IMR-90 (cell line): ENCODE results near the gene FAH. TPM values are rescaled to one million over a fixed set of nuclear protein-coding genes. Genes with fewer than 3 reads are reported as not detected.
A peak's percentile ranks its signal among the peaks of the same experiment; 100 is the strongest.

ENCODE experiments used
- ATAC-seq: fragments of 200-7000 bp; cut with Tn5 transposase; 2 replicates; pipeline ENCODE4 v1.9.1; 2020; ENCODE audit warnings: low read depth, mild to moderate bottlenecking, moderate library complexity
- BruUV-seq: library from RNA; stranded (reverse); fragments of 400-500 nt; replicated peaks from 2 replicates; lab custom pipeline; 2021; lab: Mats Ljungman, UMichigan
- CTCF ChIA-PET: fragments of 300-600 bp; formaldehyde crosslinking; extraction: SDS; loops from one replicate; lab custom pipeline; 2021; ENCODE audit warnings: antibody characterized with exemption; lab: Yijun Ruan, JAX
- POLR2A ChIA-PET: fragments of 300-600 bp; sonication (Branson Sonifier 250); formaldehyde crosslinking; loops from one replicate; lab custom pipeline; 2022; ENCODE audit warnings: antibody characterized with exemption; ENCODE audit not compliant: unreplicated experiment; lab: Charles Lee
- DNase-seq: peaks from one replicate; pipeline ENCODE4 v3.0.0; 2013
- H2AFZ ChIP-seq: replicated peaks from 2 replicates; pipeline ENCODE3; 2013; ENCODE audit warnings: low read length, mild to moderate bottlenecking; ENCODE audit not compliant: poor library complexity
- H2AK5ac ChIP-seq: 2 replicates; pipeline ENCODE4 v1.6.1; 2013; ENCODE audit warnings: low read depth, low read length, inconsistent platforms
- H2AK9ac ChIP-seq: replicated peaks from 2 replicates; pipeline ENCODE3; 2013; ENCODE audit warnings: mild to moderate bottlenecking, low read depth, low read length, moderate library complexity; ENCODE audit not compliant: poor library complexity
- H2BK120ac ChIP-seq: 2 replicates; pipeline ENCODE4 v1.6.1; 2013; ENCODE audit warnings: low read depth, low read length, inconsistent platforms
- H2BK15ac ChIP-seq: 3 replicates; pipeline ENCODE4 v1.6.1; 2013; ENCODE audit warnings: low read depth, low read length, inconsistent platforms
- H2BK20ac ChIP-seq: 2 replicates; pipeline ENCODE4 v1.6.1; 2013; ENCODE audit warnings: low read depth, mild to moderate bottlenecking, inconsistent platforms, low read length, moderate library complexity
- H2BK5ac ChIP-seq: 2 replicates; pipeline ENCODE4 v1.6.1; 2013; ENCODE audit warnings: mild to moderate bottlenecking, low read depth, low read length, inconsistent platforms; ENCODE audit not compliant: poor library complexity, severe bottlenecking
- H3K14ac ChIP-seq: replicated peaks from 2 replicates; pipeline ENCODE4 v1.6.1; 2013; ENCODE audit warnings: low read depth, low read length, inconsistent platforms
- H3K18ac ChIP-seq: 2 replicates; pipeline ENCODE4 v1.6.1; 2013; ENCODE audit warnings: low read depth, low read length, control low read depth
- H3K23ac ChIP-seq: 2 replicates; pipeline ENCODE4 v1.6.1; 2013; ENCODE audit warnings: low read depth, low read length, inconsistent platforms
- H3K27ac ChIP-seq: 2 replicates; pipeline ENCODE4 v1.5.1; 2013; ENCODE audit warnings: mild to moderate bottlenecking, control low read depth, low read length; ENCODE audit not compliant: insufficient read depth
- H3K27me3 ChIP-seq: 2 replicates; pipeline ENCODE4 v1.6.1; 2013; ENCODE audit warnings: low read length; ENCODE audit not compliant: control insufficient read depth, insufficient read depth
- H3K36me3 ChIP-seq: 2 replicates; pipeline ENCODE4 v1.6.1; 2013; ENCODE audit warnings: low read length, mixed read lengths; ENCODE audit not compliant: control insufficient read depth, insufficient read depth
- H3K4ac ChIP-seq: 2 replicates; pipeline ENCODE4 v1.6.1; 2013; ENCODE audit warnings: low read depth, low read length, inconsistent platforms
- H3K4me1 ChIP-seq: 2 replicates; pipeline ENCODE4 v1.6.1; 2013; ENCODE audit warnings: low read length, mixed read lengths; ENCODE audit not compliant: control insufficient read depth, insufficient read depth
- H3K4me2 ChIP-seq: 2 replicates; pipeline ENCODE4 v1.6.1; 2013; ENCODE audit warnings: low read depth, mild to moderate bottlenecking, control low read depth, low read length, moderate library complexity
- H3K4me3 ChIP-seq: 2 replicates; pipeline ENCODE4 v1.5.1; 2013; ENCODE audit warnings: low read depth, mild to moderate bottlenecking, control low read depth, low read length, moderate library complexity; ENCODE audit not compliant: insufficient read depth
- H3K56ac ChIP-seq: 2 replicates; pipeline ENCODE4 v1.6.1; 2013; ENCODE audit warnings: low read length, inconsistent platforms; ENCODE audit not compliant: insufficient read depth; ENCODE audit errors: extremely low read depth
- H3K79me1 ChIP-seq, 2 experiments: 2 replicates each; pipeline ENCODE4 v1.6.1; 2013; ENCODE audit warnings: low read length in 2 of 2, inconsistent platforms in 1 of 2, low read depth in 1 of 2
- H3K9ac ChIP-seq: 2 replicates; pipeline ENCODE4 v1.6.1; 2013; ENCODE audit warnings: low read depth, low read length, control low read depth
- H3K9me1 ChIP-seq: 2 replicates; pipeline ENCODE4 v1.6.1; 2013; ENCODE audit warnings: low read length, inconsistent platforms; ENCODE audit not compliant: insufficient read depth
- H3K9me3 ChIP-seq: 2 replicates; pipeline ENCODE4 v1.6.1; 2013; ENCODE audit warnings: low read length; ENCODE audit not compliant: control insufficient read depth, insufficient read depth
- H4K20me1 ChIP-seq: 2 replicates; pipeline ENCODE4 v1.6.1; 2013; ENCODE audit warnings: low read length, inconsistent platforms; ENCODE audit not compliant: insufficient read depth
- H4K5ac ChIP-seq: 2 replicates; pipeline ENCODE4 v1.6.1; 2013; ENCODE audit warnings: mild to moderate bottlenecking, low read depth, low read length, control low read depth
- H4K8ac ChIP-seq, 2 experiments: 2 replicates each; pipeline ENCODE4 v1.6.1; 2013; ENCODE audit warnings: low read depth in 2 of 2, low read length in 2 of 2, control low read depth in 1 of 2, inconsistent platforms in 1 of 2
- H4K91ac ChIP-seq: 2 replicates; pipeline ENCODE4 v1.6.1; 2013; ENCODE audit warnings: low read depth, low read length, inconsistent platforms; ENCODE audit not compliant: insufficient read depth
- CEBPB ChIP-seq: IDR thresholded peaks from 2 replicates; pipeline ENCODE4 v1.6.1; 2012; ENCODE audit warnings: low read depth, low read length, improper control_type of control experiment
- CTCF ChIP-seq: conservative IDR thresholded peaks from 2 replicates; pipeline ENCODE4 v1.5.1; 2012; ENCODE audit warnings: mild to moderate bottlenecking, low read depth, low read length, improper control_type of control experiment
- FOS ChIP-seq: fragments of 150-350 bp; IDR thresholded peaks from 2 replicates; pipeline ENCODE4 v1.6.1; 2016; ENCODE audit warnings: low read depth, low read length
- MAFK ChIP-seq: IDR thresholded peaks from 2 replicates; pipeline ENCODE4 v1.6.1; 2012; ENCODE audit warnings: low read depth, low read length, improper control_type of control experiment
- MAZ ChIP-seq: IDR thresholded peaks from 2 replicates; pipeline ENCODE4 v1.6.1; 2012; ENCODE audit warnings: low read depth, mild to moderate bottlenecking, low read length, improper control_type of control experiment, moderate library complexity, borderline replicate concordance
- NFE2L2 ChIP-seq: fragments of 150-350 bp; IDR thresholded peaks from 2 replicates; pipeline ENCODE4 v1.6.1; 2016; ENCODE audit warnings: low read depth, mild to moderate bottlenecking, low read length
- RAD21 ChIP-seq: IDR thresholded peaks from 2 replicates; pipeline ENCODE4 v1.6.1; 2012; ENCODE audit warnings: low read length, improper control_type of control experiment
- RCOR1 ChIP-seq: IDR thresholded peaks from 2 replicates; pipeline ENCODE4 v1.6.1; 2012; ENCODE audit warnings: mild to moderate bottlenecking, low read length, improper control_type of control experiment; ENCODE audit not compliant: insufficient replicate concordance
- RFX5 ChIP-seq: IDR thresholded peaks from 2 replicates; pipeline ENCODE4 v1.8.0; 2012; ENCODE audit warnings: low read depth, mild to moderate bottlenecking, low read length, moderate library complexity
- WGBS, 2 experiments: methylation state at CpG; one replicate each; pipeline versions ENCODE4 v1.1.5 to v1.1.7; 2013; ENCODE audit warnings: missing lambda C conversion rate in 2 of 2; ENCODE audit not compliant: insufficient read length in 1 of 2; ENCODE audit errors: extremely low coverage in 2 of 2; 5-methylcytosine and 5-hydroxymethylcytosine counted together
- dilution Hi-C: fragments of 300-500 bp; cut with HindIII; formaldehyde crosslinking; loops from one replicate; pipeline ENCODE4 v1.14.3; 2018; ENCODE audit warnings: low sequenced_read_pairs; ENCODE audit not compliant: unreplicated experiment
- in situ Hi-C: fragments of 300-500 bp; cut with MboI; formaldehyde crosslinking; loops from 3 replicates; pipeline ENCODE4 v1.14.3; 2019; ENCODE audit warnings: low sequenced_read_pairs, inconsistent platforms, mixed read lengths
- intact Hi-C: fragments of 100-400 bp; cut with micrococcal nuclease; formaldehyde crosslinking; loops from 2 replicates; pipeline ENCODE4 v1.10.0; 2022
- polyA plus RNA-seq, 3 experiments: library from polyadenylated mRNA; depleted of rRNA; stranded (reverse); fragments of >200 nt; gene quantifications; 2 replicates each; pipeline ENCODE4 v1.2.3, GENCODE V29; 2012; ENCODE audit warnings: low replicate concordance in 1 of 3
- total RNA-seq: library from RNA; depleted of rRNA; stranded (reverse); fragments of >200 nt; gene quantifications from 2 replicates; pipeline ENCODE4 v1.2.3, GENCODE V29; 2012

FAH gene
- total and polyA plus RNA-seq, 2 of the 4 experiments (the other 2 are of a cell fraction): 43.1 to 48.6 TPM

- Histone ChIP-seq H4K20me1 (no peaks in the 10 kb centered on the region), H3K18ac (no peak overlapping the region), H4K91ac (peak overlapping the region; percentile 89; the same call in 1 of the 2 replicates), H4K5ac (no peak overlapping the region), H3K4me3 (no peak overlapping the region), H3K14ac (no peak overlapping the region; the same call in 1 of the 2 replicates), H3K27ac (no peak overlapping the region), H3K36me3 (peaks cover 13% of the 10 kb centered on the region), H3K79me1 (peaks cover 11 to 36% of the 10 kb centered on the region in 2 experiments), H3K9ac (no peak overlapping the region), H2AK5ac (peak overlapping the region; percentile 26; the same call in 1 of the 2 replicates), H3K9me1 (peaks cover 28% of the 10 kb centered on the region), H3K56ac (no peak overlapping the region), H2AFZ (no peak overlapping the region), H2BK15ac (0 out of 3 replicates have a peak overlapping the region, but pooled peaks have one; percentile 64), H2BK20ac (peak overlapping the region; percentile 84), H3K4me1 (peaks cover 27% of the 10 kb centered on the region), H3K23ac (no peak overlapping the region), H4K8ac (no peak overlapping the region), H3K4ac (peak overlapping the region; percentile 93; the same call in 1 of the 2 replicates), H3K27me3 (no peaks in the 10 kb centered on the region), H2BK5ac (no peak overlapping the region), H3K4me2 (no peak overlapping the region), H2BK120ac (peak overlapping the region; percentile 91), H3K9me3 (no peaks in the 10 kb centered on the region), H2AK9ac (no peak overlapping the region)
- CTCF ChIA-PET: no interaction called here
- intact Hi-C loops: no loop called here
- 100% methylated on average over 1 of the region's 5 CpGs; no CpG with 5 or more reads in 1 of the 2 experiments for WGBS, 2 experiments
- dilution Hi-C loops: no loop called here
- no peak for DNase-seq
- in situ Hi-C loops: no loop called here
- TF ChIP-seq CEBPB (no peak), CTCF (no peak), MAFK (no peak), NFE2L2 (no peak), FOS (no peak), RCOR1 (no peak), MAZ (no peak), RAD21 (no peak), RFX5 (no peak)
- POLR2A ChIA-PET: no interaction called here
- no peak for ATAC-seq
- BruUV-seq: no TSS peak
These were observed 6.5 kb downstream of the FAH start for GRCh38 chr15:80159301-80159700.
